Measurements from ENCODE around the gene TMEM191C.
"Not testable (repeated sequence)": the region's sequence is repeated elsewhere in the genome, so short reads cannot be mapped to it uniquely, and the experiment has no call there.

The TMEM191C gene

GRCh38 chr22:21446128-21446826 lies 20.9 kb upstream of the TMEM191C start:
- DNase-seq (ENCODE audit: low spot score): no peak

DNA sequence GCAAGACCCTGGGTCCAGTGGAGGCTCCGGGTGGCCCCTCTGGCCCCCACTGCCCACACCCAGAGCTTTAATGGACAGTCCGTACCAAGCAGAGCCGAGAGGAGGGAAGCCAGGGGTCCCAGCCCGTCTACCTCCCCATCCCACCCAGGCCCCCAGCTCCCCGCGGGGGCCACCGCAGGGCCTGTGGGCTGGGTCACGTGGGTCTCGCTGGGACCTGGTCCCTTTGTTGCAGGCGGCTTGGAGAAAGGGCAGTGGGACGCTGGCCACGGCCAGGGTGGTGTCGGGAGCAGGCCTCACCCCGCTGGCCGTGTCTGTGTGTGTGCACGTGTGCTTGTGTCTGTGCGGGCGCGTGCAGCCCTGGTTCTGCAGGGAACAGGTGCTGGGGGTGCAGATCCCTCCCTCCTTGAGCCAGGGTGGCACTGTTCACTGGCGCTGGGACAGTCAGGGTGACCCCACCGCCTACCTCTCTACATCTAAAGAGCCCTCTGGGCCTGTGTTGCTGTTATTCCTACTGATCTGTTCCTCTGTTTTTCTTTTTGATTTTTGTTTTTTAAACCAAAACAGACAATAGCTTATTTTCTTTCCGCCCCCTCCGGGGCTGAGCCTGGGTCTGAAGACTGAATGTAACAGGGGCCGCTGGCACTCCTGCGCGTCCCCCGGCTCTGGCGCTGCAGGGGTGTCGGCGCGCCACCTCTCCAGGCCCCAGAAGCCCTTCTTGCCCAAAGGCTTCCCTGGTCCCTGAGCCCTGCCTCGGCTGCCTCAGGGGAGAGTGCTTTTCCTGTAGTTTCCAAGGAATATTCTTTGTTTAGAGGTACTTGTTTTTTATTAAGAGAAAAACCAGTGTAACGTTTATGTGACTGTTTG lies 20.1 kb upstream of the TMEM191C start:
- no peak for DNase-seq (ENCODE audit: low spot score)

GRCh38 chr22:21447694-21448402 lies 19.3 kb upstream of the TMEM191C start:
- DNase-seq (ENCODE audit: low spot score): no peak

DNA sequence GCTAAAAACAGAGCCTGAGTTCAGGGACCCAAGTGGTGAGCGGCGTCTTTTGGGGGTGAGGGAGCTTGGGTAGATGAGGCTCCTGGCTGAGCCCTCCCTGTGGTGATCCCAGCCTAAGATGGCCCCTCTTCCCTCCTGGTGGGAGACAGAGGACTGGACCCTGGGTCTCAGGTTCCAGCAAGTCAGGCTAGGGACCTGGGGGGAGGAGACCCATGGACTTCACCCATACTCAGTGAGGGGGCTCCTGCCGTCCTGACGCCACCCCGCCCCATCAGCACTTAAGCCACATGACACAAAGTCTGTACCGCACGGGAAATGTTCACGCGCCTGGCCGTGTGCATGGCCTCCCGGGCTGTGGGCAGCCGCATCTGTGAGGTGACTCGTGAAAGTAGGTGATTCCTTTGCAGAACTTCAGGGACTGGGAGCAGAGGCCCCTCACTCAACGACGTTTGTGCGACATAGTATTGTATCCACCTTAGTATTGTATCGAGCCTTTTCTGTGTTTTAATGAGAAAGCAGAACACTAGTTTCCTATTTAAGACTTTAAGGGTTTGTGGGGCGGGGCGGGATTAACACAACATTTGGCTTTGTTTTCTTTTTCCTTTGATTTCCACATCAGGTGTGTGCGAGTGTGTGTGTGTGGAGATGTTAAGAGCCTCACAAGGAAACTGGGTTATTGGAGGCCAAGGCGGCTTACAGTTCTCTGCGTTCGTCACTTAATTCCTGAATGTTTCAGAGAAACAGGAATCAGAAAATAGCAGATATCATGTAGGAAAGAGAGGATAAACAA lies 18.4 kb upstream of the TMEM191C start:
- no peak for DNase-seq (ENCODE audit: low spot score)

DNA sequence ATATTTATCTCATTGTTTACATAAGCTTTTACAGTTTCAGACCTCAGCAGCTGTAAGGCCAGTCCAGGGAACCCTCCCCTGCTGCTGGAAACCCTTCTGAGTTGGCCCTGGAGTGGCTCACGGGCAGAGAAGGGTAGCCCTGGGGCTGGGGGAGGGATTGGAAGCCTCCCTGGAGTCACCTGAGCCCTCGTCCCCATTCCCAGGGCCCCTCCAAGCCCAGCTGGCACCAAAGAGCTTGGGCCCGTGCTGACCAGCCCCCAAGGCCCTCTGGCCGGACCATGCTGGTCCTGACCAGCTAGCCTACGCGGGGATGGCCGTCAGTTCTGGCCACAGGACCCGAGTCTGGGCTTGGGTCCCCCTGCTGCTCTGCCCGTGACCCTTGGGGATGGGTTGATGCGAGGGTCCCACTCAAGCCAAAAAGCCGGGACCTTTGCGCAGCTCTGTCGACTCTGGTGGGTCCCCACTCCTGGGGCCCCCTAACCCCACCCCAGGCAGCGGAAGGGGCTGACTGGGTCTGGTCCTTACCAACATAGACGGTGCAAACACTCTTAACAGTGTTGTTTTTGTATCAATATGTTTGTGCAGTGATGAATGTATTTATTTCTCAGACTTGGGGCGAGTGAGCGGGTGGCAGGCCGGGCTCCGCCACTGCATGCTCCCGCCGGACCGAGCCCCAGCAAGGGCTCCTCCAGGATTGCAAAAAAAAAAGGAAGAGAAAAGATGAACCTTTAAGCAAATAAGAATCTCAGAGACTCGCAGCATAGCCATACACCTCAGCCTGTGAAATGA lies 17.5 kb upstream of the TMEM191C start:
- no peak for DNase-seq (ENCODE audit: low spot score)

DNA sequence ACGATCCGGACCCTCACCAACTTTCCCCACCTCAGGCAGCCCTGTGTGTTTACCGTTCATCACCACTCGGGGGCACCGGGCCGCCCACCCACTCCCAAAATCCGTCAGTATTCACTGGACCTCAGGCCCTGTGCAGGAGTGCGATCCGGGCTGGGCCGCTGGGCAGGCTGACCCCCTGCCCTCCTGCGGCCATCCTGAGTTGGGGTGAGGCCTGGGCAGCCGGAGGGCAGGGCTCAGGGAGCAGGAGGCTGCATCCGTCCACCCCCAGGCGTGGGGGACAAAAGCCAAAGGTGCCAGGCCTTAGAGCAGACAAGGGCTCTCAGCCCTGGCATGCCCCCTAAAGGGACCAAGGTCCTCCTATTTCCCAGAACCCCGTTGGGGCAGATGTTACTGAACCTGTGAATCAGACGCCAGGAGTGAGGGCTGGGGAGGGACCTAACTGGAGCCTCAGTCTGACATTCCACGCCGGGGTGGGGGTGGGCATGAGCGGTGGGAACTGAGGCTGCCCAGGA lies 16.8 kb upstream of the TMEM191C start:
- no peak for DNase-seq (ENCODE audit: low spot score)

DNA sequence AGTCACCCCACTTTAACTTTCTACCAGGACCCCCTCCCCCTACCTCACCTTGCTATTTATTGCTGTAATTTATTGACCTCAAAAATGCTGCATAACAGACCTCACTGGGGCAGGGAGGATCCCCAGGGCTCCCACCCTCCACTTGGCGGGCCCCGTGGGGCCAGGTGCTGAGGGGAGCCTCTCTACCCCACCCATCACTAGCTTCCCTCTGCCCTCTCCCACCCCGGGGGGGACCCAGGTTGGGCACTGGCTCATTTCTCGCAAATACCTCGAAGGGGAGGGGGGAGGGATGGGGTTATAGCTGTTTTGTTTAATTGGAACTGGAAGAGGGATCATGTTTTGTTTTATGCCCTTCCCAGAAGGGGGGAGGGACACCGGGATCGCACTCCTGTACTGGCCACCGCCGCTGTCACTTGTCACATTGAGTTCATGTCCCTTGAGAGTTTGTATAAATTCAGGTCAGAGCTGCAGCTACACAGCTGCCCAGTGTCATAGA lies 16.3 kb upstream of the TMEM191C start:
- no peak for DNase-seq (ENCODE audit: low spot score)

GRCh38 chr22:21451545-21452520 lies 15.4 kb upstream of the TMEM191C start:
- no peak for DNase-seq (ENCODE audit: low spot score)

GRCh38 chr22:21452666-21453065 lies 14.5 kb upstream of the TMEM191C start:
- not testable (repeated sequence) for DNase-seq (ENCODE audit: low spot score)

- DNase-seq (ENCODE audit: low spot score): not testable (repeated sequence)
These were observed 12.2 kb upstream of the TMEM191C start for GRCh38 chr22:21454998-21455333.

DNA sequence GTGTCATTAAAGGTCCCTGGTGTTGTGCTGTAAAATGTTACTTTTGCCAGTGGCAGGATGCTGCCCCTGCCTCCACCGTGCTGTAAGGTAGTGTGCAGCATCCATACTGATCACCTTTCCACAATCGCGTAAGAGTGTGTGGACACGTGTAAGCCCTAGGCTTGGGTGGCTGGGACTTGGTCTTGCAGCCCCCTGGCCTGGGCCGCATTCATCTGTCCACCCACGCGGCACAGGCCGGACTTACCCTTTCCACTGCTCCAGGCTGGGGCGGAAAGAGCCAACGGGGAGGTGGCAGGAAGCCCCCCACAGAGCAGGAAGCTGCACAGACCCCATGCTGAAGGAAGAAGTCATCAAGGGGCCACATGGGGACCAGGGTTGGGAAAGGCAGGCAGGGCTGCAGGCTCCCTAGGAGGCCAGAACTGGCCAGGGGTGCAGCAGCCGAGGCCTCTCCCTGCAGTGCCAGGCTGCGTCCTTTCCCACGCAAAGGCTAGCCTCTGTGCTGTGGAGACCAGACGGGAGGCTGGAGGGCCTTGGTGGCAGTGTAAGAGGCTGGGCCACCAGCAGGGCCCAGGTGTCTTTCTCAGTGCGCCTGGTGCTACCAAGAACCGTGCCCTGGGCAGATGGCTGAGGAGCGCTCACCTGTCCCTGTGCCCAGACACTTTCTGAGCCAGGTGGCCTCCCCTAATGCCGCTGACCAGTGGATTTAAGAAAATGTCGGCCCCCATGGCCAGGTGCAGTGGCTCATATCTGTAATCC lies 11.7 kb upstream of the TMEM191C start:
- no peak for DNase-seq (ENCODE audit: low spot score)

GRCh38 chr22:21457023-21457787 lies 10.0 kb upstream of the TMEM191C start:
- no peak for DNase-seq (ENCODE audit: low spot score)

- not testable (repeated sequence) for DNase-seq (ENCODE audit: low spot score)
These were observed 4.5 kb upstream of the TMEM191C start for GRCh38 chr22:21462672-21463071.

DNA sequence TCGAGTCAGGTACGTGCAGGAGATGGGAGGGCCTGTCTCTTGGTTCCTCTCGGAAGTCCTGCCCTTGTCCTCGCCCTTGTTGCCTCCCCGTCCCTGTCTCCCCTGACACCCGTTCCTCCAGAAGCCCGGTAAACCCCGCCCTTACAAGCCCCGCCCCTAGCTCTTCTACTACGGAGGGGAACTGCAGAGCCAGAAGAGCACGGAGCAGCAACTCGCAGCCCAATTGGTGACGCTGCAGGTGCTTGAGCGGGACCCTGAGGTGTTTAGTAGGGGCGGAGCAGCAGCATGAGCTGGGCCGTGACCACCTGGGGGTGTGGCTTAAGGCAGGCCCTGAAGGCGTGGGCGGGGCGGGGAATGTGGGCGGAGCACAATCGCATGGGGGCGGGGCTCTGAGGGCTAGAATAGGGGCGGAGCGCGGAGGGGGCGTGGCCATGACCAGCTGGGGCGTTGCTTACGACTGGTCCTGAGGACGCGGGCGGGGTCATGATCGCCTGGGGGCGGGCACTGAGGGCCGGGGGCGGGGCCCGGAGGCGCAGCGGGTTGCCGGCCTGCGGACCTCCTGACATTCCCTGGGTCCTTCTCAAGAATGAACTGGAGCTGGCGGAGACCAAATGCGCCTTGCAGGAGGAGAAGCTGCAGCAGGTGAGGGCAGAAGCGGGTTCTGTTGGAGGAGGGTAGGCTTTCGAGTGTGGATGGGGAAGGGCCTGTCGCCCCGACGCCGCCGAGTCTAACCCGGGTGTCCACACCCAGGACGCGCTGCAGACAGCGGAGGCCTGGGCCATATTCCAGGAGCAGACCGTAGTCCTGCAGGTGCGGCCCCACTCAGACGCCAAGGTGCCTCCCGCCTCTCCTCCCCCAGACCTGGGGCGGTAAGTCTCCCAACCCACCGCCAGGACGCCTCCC lies 1.3 kb downstream of the TMEM191C start:
- DNase-seq (ENCODE audit: low spot score): peak; percentile 72

GRCh38 chr22:21469097-21469994 lies 2.2 kb downstream of the TMEM191C start:
- not testable (repeated sequence) for DNase-seq (ENCODE audit: low spot score)

GRCh38 chr22:21472984-21473383 lies 5.8 kb downstream of the TMEM191C start:
- not testable (repeated sequence) for DNase-seq (ENCODE audit: low spot score)

Measured in LoVo (cell line).